ENCODE measurements around the gene ENOX1. TPM values are rescaled to one million over a fixed set of nuclear protein-coding genes. Genes with fewer than 3 reads are reported as not detected.

The ENOX1 gene
- total RNA-seq, 1 donor from 2014 or later, result 0.14 TPM

GRCh38 chr13:43305416-43305815 is 481.4 kb downstream of the ENOX1 start:
- Mint-ChIP-seq H3K4me3 (no peak overlapping the region), H3K27me3 (peaks cover 22% of the 10 kb centered on the region), H3K4me1 (no peaks in the 10 kb centered on the region), H3K9me3 (no peaks in the 10 kb centered on the region), H3K27ac (no peak overlapping the region), H3K36me3 (ENCODE audit: low read depth) (no peaks in the 10 kb centered on the region)
- DNase-seq, result no peak
- intact Hi-C loops (cut with micrococcal nuclease), result no loop called here

DNA sequence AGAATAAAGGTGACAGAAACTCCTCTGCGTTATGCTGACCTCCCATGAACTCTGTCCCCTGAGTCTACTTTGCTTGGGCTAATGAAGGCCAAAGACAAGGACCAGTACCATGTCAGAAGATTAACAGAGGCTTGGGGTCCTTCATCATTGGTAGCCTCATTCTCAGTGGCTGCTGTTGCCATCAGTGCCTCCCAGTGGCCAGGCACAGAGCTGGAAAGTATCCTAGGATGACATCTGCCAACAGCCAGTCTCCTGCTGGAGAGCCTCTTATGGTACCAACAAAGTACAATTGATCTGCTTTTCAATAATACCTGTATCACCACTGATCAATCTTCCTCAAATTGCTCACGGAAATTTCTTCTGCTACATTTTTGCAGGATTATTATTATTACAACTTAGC is 481.8 kb downstream of the ENOX1 start:
- DNase-seq, result no peak
- no peaks in the 10 kb centered on the region for H3K36me3 Mint-ChIP-seq (ENCODE audit: low read depth)
- H3K4me3 Mint-ChIP-seq, result no peak overlapping the region
- no peaks in the 10 kb centered on the region for H3K4me1 Mint-ChIP-seq
- peaks cover 24% of the 10 kb centered on the region for H3K27me3 Mint-ChIP-seq
- intact Hi-C loops (cut with micrococcal nuclease), result no loop called here
- no peaks in the 10 kb centered on the region for H3K9me3 Mint-ChIP-seq
- no peak overlapping the region for H3K27ac Mint-ChIP-seq

- no peaks in the 10 kb centered on the region for H3K4me1 Mint-ChIP-seq
- H3K27me3 Mint-ChIP-seq, result peaks cover 27% of the 10 kb centered on the region
- H3K27ac Mint-ChIP-seq, result no peak overlapping the region
- intact Hi-C loops (cut with micrococcal nuclease), result no loop called here
- no peaks in the 10 kb centered on the region for H3K9me3 Mint-ChIP-seq
- no peaks in the 10 kb centered on the region for H3K36me3 Mint-ChIP-seq (ENCODE audit: low read depth)
- no peak for DNase-seq
- H3K4me3 Mint-ChIP-seq, result no peak overlapping the region
Observed at GRCh38 chr13:43304449-43304848, 482.3 kb downstream of the ENOX1 start.

GRCh38 chr13:43303033-43303729 is 483.6 kb downstream of the ENOX1 start:
- H3K27ac Mint-ChIP-seq, result no peak overlapping the region
- H3K4me1 Mint-ChIP-seq, result no peaks in the 10 kb centered on the region
- no peaks in the 10 kb centered on the region for H3K9me3 Mint-ChIP-seq
- no peaks in the 10 kb centered on the region for H3K36me3 Mint-ChIP-seq (ENCODE audit: low read depth)
- peak; percentile 58 for DNase-seq
- H3K4me3 Mint-ChIP-seq, result no peak overlapping the region
- H3K27me3 Mint-ChIP-seq, result peaks cover 33% of the 10 kb centered on the region
- intact Hi-C loops (cut with micrococcal nuclease), result no loop called here

DNA sequence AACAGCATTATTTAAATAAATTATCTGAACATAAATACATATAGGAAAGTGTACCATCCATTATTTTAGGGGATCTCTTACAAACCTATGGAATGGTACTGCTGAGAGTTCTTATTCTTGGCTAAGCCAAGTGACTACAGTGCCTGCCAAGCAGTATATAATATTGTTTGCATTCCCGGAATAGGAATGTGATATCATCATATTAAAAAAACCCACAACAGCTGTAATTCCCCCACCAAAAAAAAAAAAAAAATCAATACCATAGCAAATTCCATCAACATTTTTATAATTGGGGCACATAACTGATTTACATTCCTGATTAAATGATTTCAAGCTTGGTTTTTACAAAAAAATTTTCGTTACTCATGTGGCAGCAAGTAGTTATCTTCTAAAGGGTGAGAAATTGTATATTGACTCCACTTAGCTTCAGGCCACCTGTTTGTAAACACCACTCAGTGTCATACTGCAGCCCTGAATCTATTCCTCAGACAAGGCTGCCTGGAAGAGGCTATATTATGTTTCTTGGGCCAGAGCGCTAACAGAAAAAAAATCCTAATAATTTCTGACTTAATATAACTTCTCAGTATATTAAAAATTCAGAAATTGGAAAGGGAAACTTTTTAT is 485.3 kb downstream of the ENOX1 start:
- no peak overlapping the region for H3K27ac Mint-ChIP-seq
- intact Hi-C loops (cut with micrococcal nuclease), result no loop called here

DNA sequence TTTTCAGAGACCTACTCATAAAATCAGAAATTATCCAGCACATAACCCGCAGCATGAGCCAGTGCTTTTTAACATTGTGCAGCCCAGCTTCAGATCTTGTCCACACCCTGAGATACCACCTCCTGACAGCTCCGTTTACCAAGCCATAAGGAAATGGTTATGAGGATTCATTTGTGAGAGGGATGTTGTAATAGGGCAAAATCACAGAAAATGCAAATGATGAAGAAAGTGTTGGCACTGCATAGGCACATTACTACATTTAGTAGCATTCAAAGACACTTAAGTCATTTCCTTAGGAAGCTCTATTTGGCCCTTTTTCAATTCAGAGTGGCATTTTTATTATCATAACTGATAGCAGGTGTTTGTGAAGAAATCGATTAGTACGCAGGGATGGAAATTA is 485.9 kb downstream of the ENOX1 start:
- Mint-ChIP-seq H3K4me1 (no peaks in the 10 kb centered on the region), H3K9me3 (no peaks in the 10 kb centered on the region), H3K4me3 (no peak overlapping the region), H3K27me3 (peaks cover 23% of the 10 kb centered on the region), H3K27ac (no peak overlapping the region), H3K36me3 (ENCODE audit: low read depth) (no peaks in the 10 kb centered on the region)
- intact Hi-C loops (cut with micrococcal nuclease), result no loop called here
- DNase-seq, result no peak

More for the DNA sequence above, 485.3 kb downstream of the ENOX1 start:
- no peak overlapping the region for H3K4me3 Mint-ChIP-seq
- H3K27me3 Mint-ChIP-seq, result peaks cover 24% of the 10 kb centered on the region
- no peaks in the 10 kb centered on the region for H3K36me3 Mint-ChIP-seq (ENCODE audit: low read depth)
- no peaks in the 10 kb centered on the region for H3K4me1 Mint-ChIP-seq
- no peaks in the 10 kb centered on the region for H3K9me3 Mint-ChIP-seq
- DNase-seq, result no peak

DNA sequence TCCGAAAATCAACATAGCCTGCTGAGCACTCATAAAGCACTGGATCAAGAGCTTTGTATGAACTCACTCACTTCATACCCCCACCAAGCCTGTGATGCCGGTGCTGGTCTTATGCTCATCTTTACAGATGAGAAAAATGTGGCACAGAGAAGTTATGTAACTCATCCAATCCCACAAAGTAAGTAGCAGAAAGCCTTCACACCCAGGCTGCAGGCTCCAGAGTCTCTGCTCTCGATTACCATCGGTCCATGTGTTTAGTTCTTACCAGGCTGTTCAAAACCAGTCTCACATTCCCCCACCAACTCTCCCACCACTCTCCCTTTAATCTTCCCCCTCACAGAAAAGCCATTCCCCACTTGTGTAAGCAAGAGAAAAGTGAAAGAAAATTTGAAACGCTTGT is 487.4 kb downstream of the ENOX1 start:
- no peaks in the 10 kb centered on the region for H3K4me1 Mint-ChIP-seq
- intact Hi-C loops (cut with micrococcal nuclease), result no loop called here
- H3K27me3 Mint-ChIP-seq, result peaks cover 19% of the 10 kb centered on the region
- no peaks in the 10 kb centered on the region for H3K36me3 Mint-ChIP-seq (ENCODE audit: low read depth)
- no peaks in the 10 kb centered on the region for H3K9me3 Mint-ChIP-seq
- no peak overlapping the region for H3K4me3 Mint-ChIP-seq
- no peak for DNase-seq
- H3K27ac Mint-ChIP-seq, result no peak overlapping the region

DNA sequence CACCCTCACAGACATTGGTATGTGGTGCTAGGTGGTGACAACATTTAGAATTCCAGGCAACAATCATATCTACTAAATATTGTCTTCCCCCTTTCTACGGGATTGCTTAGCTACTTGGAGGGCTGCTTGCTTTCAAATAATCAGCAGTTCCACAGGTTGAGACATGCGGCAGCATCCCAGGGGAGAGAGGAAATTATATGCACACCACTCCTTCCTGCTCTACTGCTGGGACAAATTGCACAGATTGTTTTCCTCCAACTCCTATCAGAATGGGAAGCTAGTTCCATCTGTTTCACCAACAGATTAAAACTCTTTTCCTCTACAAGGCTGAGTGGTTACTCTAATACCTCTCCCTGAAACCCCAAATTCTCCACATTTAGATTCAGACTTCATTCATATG is 488.0 kb downstream of the ENOX1 start:
- Mint-ChIP-seq H3K9me3 (no peaks in the 10 kb centered on the region), H3K4me3 (no peak overlapping the region), H3K36me3 (ENCODE audit: low read depth) (no peaks in the 10 kb centered on the region), H3K27me3 (peaks cover 18% of the 10 kb centered on the region), H3K27ac (no peak overlapping the region), H3K4me1 (no peaks in the 10 kb centered on the region)
- intact Hi-C loops (cut with micrococcal nuclease), result no loop called here
- no peak for DNase-seq

DNA sequence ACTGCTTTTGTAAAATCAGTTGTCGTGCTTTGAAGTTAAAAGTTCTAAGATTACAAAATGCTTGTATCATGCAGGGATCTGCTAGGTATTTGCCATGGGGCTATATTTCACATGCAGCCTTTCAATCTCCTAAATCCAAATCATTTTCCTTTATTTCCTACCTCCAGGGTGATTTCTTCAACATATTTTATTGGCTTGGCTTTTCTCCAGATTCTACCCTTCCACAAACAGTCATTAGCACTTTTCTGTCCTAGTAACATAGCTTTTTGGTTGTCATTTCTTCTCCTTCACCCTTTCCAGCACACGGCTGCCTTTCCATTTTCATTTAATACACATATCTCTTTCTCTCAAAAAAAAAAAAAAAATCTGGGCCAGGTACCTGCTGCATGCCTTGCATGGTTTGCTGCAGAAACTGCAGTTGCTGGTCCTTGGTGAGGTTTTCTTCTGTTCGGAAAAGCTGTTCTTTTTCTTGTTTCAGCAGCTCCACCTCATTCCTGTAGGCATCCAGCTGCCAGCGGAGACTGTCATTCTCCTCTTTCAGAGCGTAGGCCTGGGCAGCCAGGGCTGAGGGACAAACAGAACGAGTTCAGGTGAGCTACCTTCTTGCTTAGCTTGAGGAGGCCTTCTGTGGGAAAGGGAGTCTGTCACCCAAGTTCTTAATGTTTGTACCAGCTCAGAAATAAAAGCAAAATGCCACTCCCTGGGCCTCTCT is 488.6 kb downstream of the ENOX1 start:
- intact Hi-C loops (cut with micrococcal nuclease), result no loop called here
- Mint-ChIP-seq H3K9me3 (no peaks in the 10 kb centered on the region), H3K27me3 (peaks cover 18% of the 10 kb centered on the region), H3K4me1 (no peaks in the 10 kb centered on the region), H3K36me3 (ENCODE audit: low read depth) (no peaks in the 10 kb centered on the region), H3K4me3 (no peak overlapping the region), H3K27ac (no peak overlapping the region)
- DNase-seq, result no peak

DNA sequence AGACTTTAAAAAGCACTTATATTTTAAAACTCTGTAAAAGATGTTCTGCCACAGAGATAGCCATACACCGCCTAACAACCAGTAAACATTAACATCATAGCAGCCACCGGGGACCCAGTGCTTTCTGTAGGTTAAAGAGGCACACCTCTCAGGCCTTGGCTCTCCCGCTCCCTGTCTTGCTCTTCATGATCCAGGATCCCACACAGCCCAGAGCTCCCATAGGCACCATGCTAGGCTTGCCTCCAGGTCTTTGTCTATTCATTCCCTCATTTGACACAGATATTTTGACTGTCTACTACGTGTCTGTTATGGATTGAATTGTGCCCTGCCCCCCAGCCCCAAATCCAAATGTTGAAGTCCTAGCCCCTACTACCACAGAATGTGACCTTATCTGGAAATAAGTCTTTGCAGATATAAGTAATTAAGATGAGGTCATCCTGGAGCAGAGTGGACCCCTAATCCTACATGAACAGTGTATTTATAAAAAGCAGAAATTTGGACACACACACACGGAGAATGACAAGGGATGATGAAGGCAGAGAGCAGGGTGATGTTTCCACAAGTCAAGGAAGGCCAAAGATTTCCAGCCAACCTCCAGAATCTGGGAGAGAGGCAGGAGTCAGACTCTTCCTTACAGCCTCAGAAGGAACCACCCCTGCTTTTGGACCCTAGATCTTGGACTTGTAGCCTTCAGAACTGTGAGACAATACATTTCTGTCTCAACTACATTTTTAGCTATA is 490.8 kb downstream of the ENOX1 start:
- Mint-ChIP-seq H3K27ac (no peak overlapping the region), H3K9me3 (no peaks in the 10 kb centered on the region), H3K36me3 (ENCODE audit: low read depth) (no peaks in the 10 kb centered on the region), H3K4me3 (no peak overlapping the region), H3K4me1 (no peaks in the 10 kb centered on the region), H3K27me3 (peaks cover 17% of the 10 kb centered on the region)
- no peak for DNase-seq
- intact Hi-C loops (cut with micrococcal nuclease), result no loop called here

- no peaks in the 10 kb centered on the region for H3K36me3 Mint-ChIP-seq (ENCODE audit: low read depth)
- H3K9me3 Mint-ChIP-seq, result no peaks in the 10 kb centered on the region
- peaks cover 14% of the 10 kb centered on the region for H3K27me3 Mint-ChIP-seq
- H3K27ac Mint-ChIP-seq, result no peak overlapping the region
- DNase-seq, result no peak
- H3K4me3 Mint-ChIP-seq, result no peak overlapping the region
- H3K4me1 Mint-ChIP-seq, result no peaks in the 10 kb centered on the region
- intact Hi-C loops (cut with micrococcal nuclease), result no loop called here
Observed at GRCh38 chr13:43295321-43295720, 491.5 kb downstream of the ENOX1 start.

GRCh38 chr13:43294412-43294811 is 492.4 kb downstream of the ENOX1 start:
- H3K4me3 Mint-ChIP-seq, result no peak overlapping the region
- H3K9me3 Mint-ChIP-seq, result no peaks in the 10 kb centered on the region
- no peak overlapping the region for H3K27ac Mint-ChIP-seq
- peaks cover 9% of the 10 kb centered on the region for H3K27me3 Mint-ChIP-seq
- intact Hi-C loops (cut with micrococcal nuclease), result no loop called here
- no peaks in the 10 kb centered on the region for H3K36me3 Mint-ChIP-seq (ENCODE audit: low read depth)
- DNase-seq, result no peak
- no peaks in the 10 kb centered on the region for H3K4me1 Mint-ChIP-seq

GRCh38 chr13:43293986-43294385 is 492.8 kb downstream of the ENOX1 start:
- H3K4me1 Mint-ChIP-seq, result no peaks in the 10 kb centered on the region
- intact Hi-C loops (cut with micrococcal nuclease), result no loop called here
- no peaks in the 10 kb centered on the region for H3K9me3 Mint-ChIP-seq
- H3K27me3 Mint-ChIP-seq, result peaks cover 7% of the 10 kb centered on the region
- DNase-seq, result no peak
- no peaks in the 10 kb centered on the region for H3K36me3 Mint-ChIP-seq (ENCODE audit: low read depth)
- H3K4me3 Mint-ChIP-seq, result no peak overlapping the region
- H3K27ac Mint-ChIP-seq, result no peak overlapping the region

GRCh38 chr13:43293561-43293960 is 493.2 kb downstream of the ENOX1 start:
- DNase-seq, result no peak
- H3K27me3 Mint-ChIP-seq, result peaks cover 4% of the 10 kb centered on the region
- H3K27ac Mint-ChIP-seq, result no peak overlapping the region
- no peaks in the 10 kb centered on the region for H3K36me3 Mint-ChIP-seq (ENCODE audit: low read depth)
- intact Hi-C loops (cut with micrococcal nuclease), result no loop called here
- no peak overlapping the region for H3K4me3 Mint-ChIP-seq
- no peaks in the 10 kb centered on the region for H3K4me1 Mint-ChIP-seq
- H3K9me3 Mint-ChIP-seq, result no peaks in the 10 kb centered on the region

All from activated CD4-positive, alpha-beta T cell treated with anti-CD3 and anti-CD28 coated beads, Interleukin-2, amount 10 ng/mL, durations not matched to agents 24 days and 14 days (primary cell).